Stimulated activated CD4-positive, alpha-beta T cell treated with anti-CD3 and anti-CD28 coated beads, Interleukin-12 subunit alpha, Interleukin-12 subunit beta, amount 100 ng/mL, for 24 hours (primary cell): ENCODE results near the gene ARID3A.

ENCODE experiments used
- DNase-seq, 2 experiments: peaks; one replicate each; pipeline ENCODE4 v3.0.0-alpha.2; 2020; ENCODE audit warnings: low read depth in 2 of 2

The ARID3A gene

GRCh38 chr19:912181-913079, 13.4 kb upstream of the ARID3A start:
- no peak for DNase-seq

DNA sequence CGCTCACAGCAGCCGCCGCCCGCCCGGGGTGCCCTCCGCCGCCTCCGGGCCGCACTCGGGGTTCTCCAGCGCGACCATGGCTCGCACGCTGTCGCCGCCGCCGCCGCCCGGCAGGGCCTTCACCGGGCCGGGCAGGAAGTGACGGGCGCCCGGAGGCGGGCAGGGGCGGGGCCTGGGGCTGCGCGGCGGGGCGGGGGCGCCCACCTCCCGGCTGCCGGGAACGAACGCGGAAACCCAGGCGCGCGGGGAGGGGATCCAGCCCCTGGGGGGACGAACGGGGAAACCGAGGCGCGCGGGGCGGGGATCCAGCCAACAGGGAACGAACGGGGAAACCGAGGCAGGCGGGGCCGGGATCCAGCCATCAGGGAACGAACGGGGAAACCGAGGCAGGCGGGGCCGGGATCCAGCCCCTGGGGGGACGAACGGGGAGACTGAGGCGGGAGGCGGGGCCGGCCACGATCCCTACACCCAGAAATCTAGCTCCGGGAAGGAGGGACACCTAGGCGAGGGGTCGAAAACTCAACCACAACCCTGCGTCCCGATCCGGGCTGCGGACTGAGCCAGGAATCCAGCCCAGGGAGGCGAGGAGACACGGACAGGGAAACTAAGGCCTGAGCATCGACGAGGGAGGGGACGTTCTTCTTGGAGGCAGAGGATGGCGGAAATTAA, 12.6 kb upstream of the ARID3A start, which contains the start of gene R3HDM4:
TSS of gene R3HDM4 (minus strand) at position 140 of the 669 bp plus-strand sequence. CDS start at position 78, 62 bp downstream.
- peak; percentile 73 to 79 for DNase-seq

- DNase-seq: no peak
Measured at GRCh38 chr19:916645-917322, 9.1 kb upstream of the ARID3A start.

DNA sequence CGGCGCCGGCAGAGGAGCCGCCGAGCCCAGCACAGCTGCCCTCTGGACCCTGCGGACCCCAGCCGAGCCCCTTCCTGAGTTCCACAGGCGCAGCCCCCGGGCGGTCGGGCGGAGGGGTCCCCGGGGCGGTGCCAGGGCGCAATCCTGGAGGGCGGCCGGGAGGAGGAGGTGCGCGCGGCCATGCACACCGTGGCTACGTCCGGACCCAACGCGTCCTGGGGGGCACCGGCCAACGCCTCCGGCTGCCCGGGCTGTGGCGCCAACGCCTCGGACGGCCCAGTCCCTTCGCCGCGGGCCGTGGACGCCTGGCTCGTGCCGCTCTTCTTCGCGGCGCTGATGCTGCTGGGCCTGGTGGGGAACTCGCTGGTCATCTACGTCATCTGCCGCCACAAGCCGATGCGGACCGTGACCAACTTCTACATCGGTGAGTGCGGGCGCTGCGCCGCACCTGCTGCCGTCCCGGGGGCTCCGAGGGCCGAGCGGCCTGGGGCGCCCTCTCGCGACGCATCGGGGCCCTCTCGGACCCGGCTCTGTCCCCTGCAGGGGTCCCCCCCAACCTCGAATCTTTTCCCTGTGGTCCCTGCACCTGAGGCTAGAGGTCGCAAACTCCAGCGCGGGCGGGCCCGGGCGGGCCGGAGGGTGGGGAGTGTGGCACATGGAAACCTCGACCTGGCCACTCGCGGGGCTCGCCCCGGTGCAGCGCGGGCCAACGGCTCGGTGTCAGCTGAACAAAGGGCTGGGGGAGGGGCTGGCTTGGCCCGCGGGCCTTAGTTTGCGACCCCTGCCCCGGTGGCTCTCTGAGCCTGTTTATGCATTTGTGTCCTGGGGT, 8.3 kb upstream of the ARID3A start, which contains the start of gene KISS1R:
TSS of gene KISS1R (plus strand) at position 11 of the 829 bp plus-strand sequence. CDS start at position 181, 170 bp downstream.
- no peak for DNase-seq

- no peak for DNase-seq
Measured at GRCh38 chr19:918152-918437, 7.7 kb upstream of the ARID3A start.

DNA sequence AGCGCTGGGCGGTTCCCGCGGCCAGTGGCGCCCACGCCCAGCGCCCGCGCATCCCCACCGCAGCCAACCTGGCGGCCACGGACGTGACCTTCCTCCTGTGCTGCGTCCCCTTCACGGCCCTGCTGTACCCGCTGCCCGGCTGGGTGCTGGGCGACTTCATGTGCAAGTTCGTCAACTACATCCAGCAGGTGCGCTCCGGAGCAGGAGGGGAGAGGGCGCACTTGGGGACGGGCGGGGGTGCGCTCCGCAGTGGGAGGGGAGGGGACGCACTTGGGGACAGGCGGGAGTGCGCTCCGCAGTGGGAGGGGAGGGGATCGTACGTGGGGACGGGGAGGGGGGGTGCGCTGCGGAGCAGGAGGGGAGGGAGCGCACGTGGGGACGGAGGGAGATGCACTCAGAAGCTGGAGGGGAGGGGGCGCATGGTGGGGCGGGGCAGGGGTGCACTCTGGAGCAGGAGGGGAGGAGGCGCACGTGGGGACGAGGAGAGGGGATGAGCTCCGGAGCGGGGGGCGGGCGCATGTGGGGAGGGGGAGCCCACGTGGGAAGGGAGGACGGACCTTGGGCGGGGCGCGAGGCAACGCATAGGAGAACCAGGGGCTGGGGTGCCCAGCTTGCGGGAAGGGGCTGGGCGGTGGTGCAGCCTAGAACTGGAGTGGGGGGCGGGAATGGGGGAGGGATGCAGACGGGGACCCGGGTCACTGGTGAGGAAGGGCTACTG, 7.2 kb upstream of the ARID3A start:
- no peak for DNase-seq

DNA sequence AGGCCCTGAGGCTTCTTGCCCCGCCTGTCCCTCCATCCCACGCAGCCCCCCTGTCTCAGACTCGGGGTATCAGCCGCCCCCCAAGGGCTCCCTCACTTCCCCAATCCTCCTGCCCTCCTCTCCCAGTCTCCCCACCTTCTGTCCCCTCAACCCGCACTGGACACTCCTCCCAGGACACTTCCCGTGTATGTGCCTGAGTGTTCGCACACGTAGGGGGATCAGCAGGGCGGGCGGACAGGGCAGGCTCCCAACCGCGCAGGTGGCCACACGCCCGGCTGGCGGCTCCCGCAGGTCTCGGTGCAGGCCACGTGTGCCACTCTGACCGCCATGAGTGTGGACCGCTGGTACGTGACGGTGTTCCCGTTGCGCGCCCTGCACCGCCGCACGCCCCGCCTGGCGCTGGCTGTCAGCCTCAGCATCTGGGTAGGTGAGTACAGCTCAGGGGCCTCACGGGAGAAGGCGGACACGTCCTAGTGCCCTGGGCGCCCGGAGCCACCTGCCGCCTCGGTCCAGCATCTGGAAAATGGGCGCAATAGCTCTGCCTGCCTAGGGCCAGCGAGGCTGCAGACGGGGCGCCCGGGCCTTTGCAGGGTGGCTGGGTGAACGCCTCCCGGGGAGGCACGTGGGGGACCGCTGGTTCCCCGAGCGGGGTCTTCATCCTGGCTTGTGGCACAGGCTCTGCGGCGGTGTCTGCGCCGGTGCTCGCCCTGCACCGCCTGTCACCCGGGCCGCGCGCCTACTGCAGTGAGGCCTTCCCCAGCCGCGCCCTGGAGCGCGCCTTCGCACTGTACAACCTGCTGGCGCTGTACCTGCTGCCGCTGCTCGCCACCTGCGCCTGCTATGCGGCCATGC, 6.4 kb upstream of the ARID3A start:
- no peak for DNase-seq

- no peak for DNase-seq
Measured at GRCh38 chr19:920051-920864, 5.6 kb upstream of the ARID3A start.

DNA sequence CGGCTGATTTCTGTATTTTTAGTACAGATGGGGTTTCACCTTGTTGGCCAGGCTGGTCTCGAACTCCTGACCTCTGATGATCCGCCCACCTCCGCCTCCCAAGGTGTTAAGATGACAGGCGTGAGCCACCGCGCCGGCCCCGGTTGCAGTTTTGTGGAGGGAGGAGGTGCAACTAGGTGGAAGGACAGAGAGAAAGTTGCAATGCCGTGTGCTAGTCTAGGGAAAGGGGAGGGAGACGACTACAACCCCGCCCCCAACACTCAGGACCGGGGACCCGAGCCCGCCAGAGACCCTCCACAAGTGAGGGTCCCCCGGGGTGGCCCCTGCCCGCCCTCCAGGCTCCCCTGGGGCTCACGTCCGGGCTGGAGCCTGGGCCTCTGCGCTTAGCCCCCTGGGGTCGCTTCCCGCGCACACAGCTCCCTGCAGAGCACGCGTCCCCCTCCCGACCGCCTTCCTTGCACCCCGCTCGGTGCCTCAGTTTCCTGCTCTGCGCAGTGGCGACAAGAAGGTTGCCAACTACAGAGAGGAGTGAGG, 1.2 kb upstream of the ARID3A start:
- no peak for DNase-seq

DNA sequence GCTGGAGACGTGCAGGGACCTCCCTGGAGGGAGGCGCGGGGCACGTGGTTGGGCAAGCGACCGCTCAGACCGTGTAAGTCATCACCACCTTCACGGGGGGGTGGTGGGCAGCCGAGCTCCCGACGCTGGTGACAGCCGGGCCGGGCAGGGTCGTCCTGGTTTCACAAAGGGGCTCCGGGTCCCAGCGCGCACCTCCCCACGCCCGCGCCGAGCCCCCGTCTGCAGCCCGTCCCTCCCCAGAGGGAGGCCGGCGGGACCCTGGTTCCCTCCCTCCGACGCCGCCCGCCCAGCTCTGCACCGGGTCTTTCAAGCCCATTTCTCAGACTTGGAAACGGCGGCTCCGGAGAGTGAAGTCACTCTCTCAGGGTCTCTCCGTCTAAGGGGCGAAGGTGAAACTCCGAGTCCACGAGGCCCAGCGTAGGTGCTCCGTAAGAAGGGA, 729 bp upstream of the ARID3A start:
- DNase-seq: no peak

DNA sequence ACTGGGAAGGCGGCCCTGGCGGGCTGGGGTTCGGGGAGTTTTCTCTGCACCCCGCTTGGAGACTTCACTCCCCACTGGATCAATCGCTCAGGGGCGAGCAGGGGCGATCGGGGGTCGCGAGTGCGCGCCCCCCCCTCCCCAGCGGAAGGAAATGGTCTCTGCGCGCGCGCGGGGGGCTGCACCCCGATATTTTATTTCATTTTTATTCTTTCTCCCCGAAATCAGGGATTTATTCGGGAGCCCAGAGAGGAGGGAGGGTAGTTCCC, 421 bp downstream of the ARID3A start:
- no peak for DNase-seq

- no peak for DNase-seq
Measured at GRCh38 chr19:926589-927350, 935 bp downstream of the ARID3A start.

GRCh38 chr19:927351-927779, 1.5 kb downstream of the ARID3A start:
- no peak for DNase-seq

DNA sequence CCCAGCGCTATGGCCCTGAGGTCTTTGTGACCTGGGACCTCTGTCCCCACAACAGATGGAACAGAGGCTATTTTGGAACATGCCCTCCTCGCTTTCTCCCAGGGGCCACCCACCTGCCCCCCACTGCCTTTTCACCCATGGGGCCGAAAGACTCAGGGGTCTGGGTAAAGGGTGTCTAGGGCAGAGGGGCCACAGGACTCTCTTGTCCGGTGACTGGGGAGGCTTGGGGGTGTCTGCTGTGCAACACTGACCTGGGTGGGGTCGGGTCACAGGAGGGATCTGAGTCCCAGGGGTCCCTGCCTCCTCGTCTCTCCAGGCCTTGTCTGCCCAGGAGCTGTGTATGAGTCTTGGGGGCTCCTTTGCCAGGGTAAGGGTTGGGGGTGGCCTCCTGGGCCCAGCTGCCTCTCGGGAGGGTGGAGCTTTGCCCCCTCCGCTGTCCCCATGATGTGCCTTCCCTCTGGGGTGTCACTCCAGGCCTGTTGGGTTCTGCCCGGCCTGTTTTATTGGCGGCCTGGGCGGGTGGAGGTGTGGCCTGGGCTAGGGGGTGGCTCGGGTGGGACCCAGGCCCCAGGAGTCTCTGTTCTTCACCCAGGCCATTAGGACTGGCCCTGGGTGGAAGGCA, 2.1 kb downstream of the ARID3A start:
- no peak for DNase-seq

DNA sequence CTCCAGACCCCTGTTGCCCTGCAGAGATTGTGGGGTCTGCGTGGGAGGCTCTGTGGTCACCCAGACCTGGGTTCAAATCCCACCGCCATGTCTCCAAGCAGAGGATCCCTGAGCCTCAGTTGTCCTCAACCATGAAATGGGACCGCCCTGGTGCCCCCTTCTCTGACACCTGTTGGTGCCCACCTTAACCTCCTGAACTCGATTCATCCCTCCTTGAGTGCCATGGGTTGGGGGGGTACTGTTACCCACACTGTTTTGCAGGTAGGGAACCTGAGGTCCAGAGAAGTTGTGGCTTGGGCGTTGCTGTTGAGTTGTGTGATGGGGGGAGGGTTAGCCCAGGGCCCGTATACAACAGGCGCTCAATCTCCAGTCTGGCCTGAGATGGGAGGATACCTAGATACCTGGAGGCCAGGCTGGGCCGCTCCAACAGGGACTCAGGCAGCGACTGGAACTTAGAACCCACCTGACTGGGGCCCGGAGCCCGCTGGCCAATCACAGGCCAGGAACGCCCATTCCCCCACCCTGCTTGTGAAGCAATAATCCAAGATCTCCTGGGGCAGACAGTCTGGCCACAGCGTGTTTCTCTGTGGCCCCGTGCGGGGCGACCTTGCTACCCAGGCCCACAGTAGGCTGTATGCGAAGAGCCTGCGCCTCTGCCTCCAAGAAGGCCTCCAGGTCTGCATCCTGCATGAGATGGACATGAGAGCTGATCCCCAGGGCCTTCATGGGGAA, 2.8 kb downstream of the ARID3A start:
- DNase-seq: no peak

DNA sequence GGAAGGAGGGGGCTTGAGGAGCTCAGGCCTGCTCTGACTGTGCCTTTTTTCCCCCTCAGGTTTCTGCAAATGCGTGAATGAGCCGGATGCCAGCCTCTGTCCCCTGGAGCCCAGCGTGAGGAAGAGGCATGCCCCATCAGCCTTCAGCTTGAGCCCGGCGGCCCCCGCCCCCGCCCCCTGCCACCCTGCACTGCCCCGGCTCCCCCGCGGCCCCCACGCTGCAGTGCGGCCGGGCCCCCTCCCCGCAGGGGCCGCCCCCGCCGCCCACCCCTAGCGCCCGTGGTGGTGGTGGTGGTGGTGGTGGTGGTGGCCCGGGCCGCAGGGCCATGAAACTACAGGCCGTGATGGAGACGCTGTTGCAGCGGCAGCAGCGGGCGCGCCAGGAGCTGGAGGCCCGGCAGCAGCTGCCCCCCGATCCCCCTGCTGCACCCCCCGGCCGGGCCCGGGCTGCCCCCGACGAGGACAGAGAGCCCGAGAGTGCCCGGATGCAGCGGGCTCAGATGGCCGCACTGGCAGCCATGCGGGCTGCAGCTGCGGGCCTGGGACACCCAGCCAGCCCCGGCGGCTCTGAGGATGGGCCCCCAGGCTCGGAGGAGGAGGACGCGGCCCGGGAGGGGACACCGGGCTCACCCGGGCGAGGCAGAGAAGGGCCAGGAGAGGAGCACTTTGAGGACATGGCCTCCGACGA, 3.5 kb downstream of the ARID3A start:
- no peak for DNase-seq

DNA sequence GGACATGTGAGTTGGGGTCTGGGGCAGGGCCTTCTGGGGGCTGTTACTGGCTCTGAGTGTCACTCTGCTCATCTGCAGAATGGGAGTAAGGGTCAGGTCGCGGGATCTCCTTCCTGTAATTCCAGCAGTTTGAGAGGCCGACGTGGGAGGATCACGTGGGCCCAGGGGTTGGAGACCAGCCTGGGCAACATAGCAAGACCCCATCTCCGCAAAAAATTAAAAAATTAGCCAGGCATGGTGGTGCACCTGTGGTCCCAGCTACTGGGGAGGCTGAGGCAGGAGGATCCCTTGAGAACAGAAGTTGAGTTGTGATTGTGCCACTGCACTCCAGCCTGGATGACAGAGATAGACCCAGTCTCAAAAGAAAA, 4.0 kb downstream of the ARID3A start:
- DNase-seq: no peak
